ENCODE measurements around the gene WSB1.

WSB1 gene

GRCh38 chr17:27343977-27344607 is 50.2 kb downstream of the WSB1 start:
- no peaks in the 10 kb centered on the region for H3K27me3 ChIP-seq (ENCODE audit: control insufficient read depth, low read length)
- H3K79me2 ChIP-seq (ENCODE audit: control insufficient read depth, low read length) = no peaks in the 10 kb centered on the region
- no peak for TF ChIP-seq EZH2phosphoT487 (IDR thresholded peaks at IDR 0.05; ENCODE audit: borderline replicate concordance, low read length)
- TF ChIP-seq CTCF (IDR thresholded peaks at IDR 0.05; ENCODE audit: low read depth, low read length, poor library complexity, severe bottlenecking) = no peak
- H4K20me1 ChIP-seq (ENCODE audit: control insufficient read depth, insufficient read depth, low read depth, low read length) = no peaks in the 10 kb centered on the region
- H3K4me1 ChIP-seq (ENCODE audit: control insufficient read depth, low read length) = peaks cover 53% of the 10 kb centered on the region
- H3F3A ChIP-seq (ENCODE audit: control insufficient read depth, insufficient read depth) = 0 out of 2 replicates have a peak, but pooled peaks cover 3% of the 10 kb centered on the region
- no peaks in the 10 kb centered on the region for H3K9me2 ChIP-seq (replicated peaks; ENCODE audit: control insufficient read depth, low read length)
- no peak overlapping the region for H3K4me2 ChIP-seq (ENCODE audit: low read length)
- no peaks in the 10 kb centered on the region for H3K36me3 ChIP-seq (ENCODE audit: control insufficient read depth, low read length)
- no peak overlapping the region for H3K27ac ChIP-seq (ENCODE audit: low read depth, low read length)
- H3K4me3 ChIP-seq (ENCODE audit: low read length) = no peak overlapping the region
- H3K9me3 ChIP-seq (ENCODE audit: control insufficient read depth, insufficient read depth, low read length) = no peaks in the 10 kb centered on the region

- Histone ChIP-seq H3K4me2 (ENCODE audit: low read length) (no peak overlapping the region), H3K36me3 (ENCODE audit: control insufficient read depth, low read length) (no peaks in the 10 kb centered on the region), H3K4me3 (ENCODE audit: low read length) (no peak overlapping the region), H3K27me3 (ENCODE audit: control insufficient read depth, low read length) (no peaks in the 10 kb centered on the region), H3K9me2 (replicated peaks; ENCODE audit: control insufficient read depth, low read length) (no peaks in the 10 kb centered on the region), H3F3A (ENCODE audit: control insufficient read depth, insufficient read depth) (peaks cover 8% of the 10 kb centered on the region; the same call in 1 of the 2 replicates), H3K4me1 (ENCODE audit: control insufficient read depth, low read length) (peaks cover 43% of the 10 kb centered on the region), H4K20me1 (ENCODE audit: control insufficient read depth, insufficient read depth, low read depth, low read length) (no peaks in the 10 kb centered on the region), H3K9me3 (ENCODE audit: control insufficient read depth, insufficient read depth, low read length) (no peaks in the 10 kb centered on the region), H3K27ac (ENCODE audit: low read depth, low read length) (no peak overlapping the region), H3K79me2 (ENCODE audit: control insufficient read depth, low read length) (no peaks in the 10 kb centered on the region)
- TF ChIP-seq CTCF (IDR thresholded peaks at IDR 0.05; ENCODE audit: low read depth, low read length, poor library complexity, severe bottlenecking) (no peak), EZH2phosphoT487 (IDR thresholded peaks at IDR 0.05; ENCODE audit: borderline replicate concordance, low read length) (no peak)
These were observed 51.4 kb downstream of the WSB1 start for GRCh38 chr17:27345141-27345904.

- Histone ChIP-seq H3K27me3 (ENCODE audit: control insufficient read depth, low read length) (no peaks in the 10 kb centered on the region), H3K4me1 (ENCODE audit: control insufficient read depth, low read length) (peaks cover 38% of the 10 kb centered on the region), H3K9me2 (replicated peaks; ENCODE audit: control insufficient read depth, low read length) (no peaks in the 10 kb centered on the region), H3K4me3 (ENCODE audit: low read length) (no peak overlapping the region), H4K20me1 (ENCODE audit: control insufficient read depth, insufficient read depth, low read depth, low read length) (no peaks in the 10 kb centered on the region), H3K9me3 (ENCODE audit: control insufficient read depth, insufficient read depth, low read length) (no peaks in the 10 kb centered on the region), H3K27ac (ENCODE audit: low read depth, low read length) (peak overlapping the region; percentile 33), H3K79me2 (ENCODE audit: control insufficient read depth, low read length) (no peaks in the 10 kb centered on the region), H3K4me2 (ENCODE audit: low read length) (no peak overlapping the region), H3K36me3 (ENCODE audit: control insufficient read depth, low read length) (no peaks in the 10 kb centered on the region), H3F3A (ENCODE audit: control insufficient read depth, insufficient read depth) (peaks cover 13% of the 10 kb centered on the region)
- TF ChIP-seq EZH2phosphoT487 (IDR thresholded peaks at IDR 0.05; ENCODE audit: borderline replicate concordance, low read length) = no peak
- no peak for TF ChIP-seq CTCF (IDR thresholded peaks at IDR 0.05; ENCODE audit: low read depth, low read length, poor library complexity, severe bottlenecking)
These were observed 52.5 kb downstream of the WSB1 start for GRCh38 chr17:27346228-27346899.

All from DOHH2 (cell line).